GM23338 (cell line): ENCODE measurements around the gene MYO3B. TPM values are rescaled to one million over a fixed set of nuclear protein-coding genes. Genes with fewer than 3 reads are reported as not detected.

ENCODE experiments used
- ATAC-seq: fragments of 200-7000 bp; cut with Tn5 transposase; 3 replicates; pipeline ENCODE4 v1.9.1; 2020
- DNase-seq: peaks from one replicate; pipeline ENCODE4 v3.0.0-alpha.2; 2015; ENCODE audit warnings: low spot score
- H2AFZ ChIP-seq: fragments of 200-600 bp; sonication (generic); 2 replicates; pipeline ENCODE4 v1.8.0; 2016; ENCODE audit warnings: antibody characterized with exemption, mild to moderate bottlenecking, moderate library complexity
- H3F3A ChIP-seq: fragments of 200-600 bp; sonication (generic); replicated peaks from 2 replicates; pipeline ENCODE4 v1.8.0; 2017; ENCODE audit warnings: antibody characterized with exemption, mixed run types, low read depth
- H3K27ac ChIP-seq: fragments of 200-600 bp; sonication (generic); 2 replicates; pipeline ENCODE4 v1.6.1; 2016; ENCODE audit warnings: low read depth
- H3K27me3 ChIP-seq: fragments of 200-600 bp; sonication (generic); 2 replicates; pipeline ENCODE4 v1.8.0; 2016; ENCODE audit warnings: mild to moderate bottlenecking, mixed run types, moderate library complexity; ENCODE audit not compliant: insufficient read depth
- H3K36me3 ChIP-seq: fragments of 200-600 bp; sonication (generic); 2 replicates; pipeline ENCODE4 v1.8.0; 2016; ENCODE audit warnings: mild to moderate bottlenecking; ENCODE audit not compliant: insufficient read depth
- H3K4me1 ChIP-seq: fragments of 200-600 bp; sonication (generic); 2 replicates; pipeline ENCODE4 v1.8.0; 2016; ENCODE audit warnings: mild to moderate bottlenecking, moderate library complexity; ENCODE audit not compliant: insufficient read depth
- H3K4me2 ChIP-seq: fragments of 200-600 bp; sonication (generic); 2 replicates; pipeline ENCODE4 v1.7.1; 2017; ENCODE audit warnings: mixed run types
- H3K4me3 ChIP-seq: fragments of 200-600 bp; sonication (generic); 2 replicates; pipeline ENCODE4 v1.6.1; 2016; ENCODE audit warnings: mixed run types
- H3K79me2 ChIP-seq: fragments of 200-600 bp; sonication (generic); replicated peaks from 2 replicates; pipeline ENCODE4 v1.8.0; 2017; ENCODE audit warnings: mild to moderate bottlenecking; ENCODE audit not compliant: insufficient read depth
- H3K9me2 ChIP-seq: fragments of 200-600 bp; sonication (generic); 2 replicates; pipeline ENCODE4 v1.8.0; 2017; ENCODE audit not compliant: insufficient read depth
- H4K20me1 ChIP-seq: fragments of 200-600 bp; sonication (generic); replicated peaks from 2 replicates; pipeline ENCODE4 v1.8.0; 2017; ENCODE audit warnings: mild to moderate bottlenecking; ENCODE audit not compliant: insufficient read depth
- H3K27ac Mint-ChIP-seq: 2 replicates; pipeline ENCODE4 v1.8.0; 2020; ENCODE audit warnings: inconsistent platforms, mild to moderate bottlenecking, moderate library complexity, mixed read lengths
- H3K27me3 Mint-ChIP-seq: 3 replicates; pipeline ENCODE4 v1.8.0; 2022; ENCODE audit warnings: low read depth, mild to moderate bottlenecking, moderate library complexity, mixed read lengths, inconsistent platforms; ENCODE audit not compliant: insufficient read depth, poor library complexity
- H3K36me3 Mint-ChIP-seq: 3 replicates; pipeline ENCODE4 v1.8.0; 2021; ENCODE audit warnings: low read depth, mild to moderate bottlenecking, inconsistent platforms, moderate library complexity, mixed read lengths
- H3K4me1 Mint-ChIP-seq: 3 replicates; pipeline ENCODE4 v1.8.0; 2020; ENCODE audit warnings: mild to moderate bottlenecking, inconsistent platforms, mixed read lengths
- H3K4me3 Mint-ChIP-seq: 3 replicates; pipeline ENCODE4 v1.8.0; 2021; ENCODE audit warnings: moderate library complexity, mild to moderate bottlenecking, inconsistent platforms, mixed read lengths
- H3K9me3 Mint-ChIP-seq: 3 replicates; pipeline ENCODE4 v1.8.0; 2020; ENCODE audit warnings: moderate library complexity, mild to moderate bottlenecking, inconsistent platforms, mixed read lengths
- CREB1 ChIP-seq: fragments of 250-450 bp; sonication (Bioruptor Pico); IDR thresholded peaks from 2 replicates; pipeline ENCODE4 v1.5.0; 2020; ENCODE audit warnings: low read depth, mild to moderate bottlenecking, moderate library complexity
- EZH2 ChIP-seq: fragments of 200-600 bp; sonication (generic); IDR thresholded peaks from one replicate; pipeline ENCODE4 v1.8.0; 2017; ENCODE audit warnings: antibody characterized with exemption, mild to moderate bottlenecking, low read depth; ENCODE audit not compliant: unreplicated experiment
- EZH2phosphoT487 ChIP-seq: fragments of 200-600 bp; sonication (generic); IDR thresholded peaks from one replicate; pipeline ENCODE4 v1.8.1; 2018; ENCODE audit warnings: antibody characterized with exemption; ENCODE audit not compliant: unreplicated experiment
- JUNB ChIP-seq: IDR thresholded peaks from one replicate; pipeline ENCODE4 v1.6.1; 2016; ENCODE audit warnings: antibody characterized with exemption; ENCODE audit not compliant: unreplicated experiment
- NANOG ChIP-seq: IDR thresholded peaks from 2 replicates; pipeline ENCODE4 v1.6.1; 2016; ENCODE audit warnings: antibody characterized with exemption, borderline replicate concordance
- POLR2AphosphoS5 ChIP-seq: IDR thresholded peaks from 2 replicates; pipeline ENCODE4 v1.6.1; 2016; ENCODE audit warnings: antibody characterized with exemption, low read depth
- STAT1 ChIP-seq: IDR thresholded peaks from one replicate; pipeline ENCODE4 v1.6.1; 2016; ENCODE audit warnings: antibody characterized with exemption; ENCODE audit not compliant: unreplicated experiment
- ZNF114 ChIP-seq: fragments of 250-450 bp; sonication (Bioruptor Pico); IDR thresholded peaks from 2 replicates; pipeline ENCODE4 v1.5.0; 2020; ENCODE audit warnings: mild to moderate bottlenecking, moderate library complexity
- polyA plus RNA-seq: library from polyadenylated mRNA; unstranded; fragments of >200 nt; fragmentation: Nextera tagmentation; extraction: Ambion mirVana; gene quantifications from 2 replicates; pipeline ENCODE4 v1.2.1, GENCODE V29; 2016
- total RNA-seq: library from RNA; depleted of rRNA; stranded (reverse); fragments of >200 nt; shearing (Covaris generic); gene quantifications from 2 replicates; pipeline ENCODE4 v1.2.3, GENCODE V29; 2014
- TF ChIP-seq, protein P1 (sequence below), 2 experiments: fragments of 200-600 bp in 1 of 2; sonication (generic) in 1 of 2; conservative IDR thresholded peaks; 2 replicates each; pipeline versions ENCODE4 v1.5.1 to v1.6.1; 2016 to 2017; ENCODE audit warnings: antibody characterized with exemption in 2 of 2, low read depth in 2 of 2, mild to moderate bottlenecking in 2 of 2, moderate library complexity in 1 of 2
- TF ChIP-seq, protein P2 (sequence below): IDR thresholded peaks from one replicate; pipeline ENCODE4 v1.6.1; 2018; ENCODE audit warnings: antibody characterized with exemption; ENCODE audit not compliant: unreplicated experiment
- TF ChIP-seq, protein P3 (sequence below): IDR thresholded peaks from 2 replicates; pipeline ENCODE4 v1.6.1; 2016; ENCODE audit warnings: antibody characterized with exemption

MYO3B gene
- total and polyA plus RNA-seq, 2 experiments from 2014 or later, result 0.42 TPM; not detected in 1

DNA sequence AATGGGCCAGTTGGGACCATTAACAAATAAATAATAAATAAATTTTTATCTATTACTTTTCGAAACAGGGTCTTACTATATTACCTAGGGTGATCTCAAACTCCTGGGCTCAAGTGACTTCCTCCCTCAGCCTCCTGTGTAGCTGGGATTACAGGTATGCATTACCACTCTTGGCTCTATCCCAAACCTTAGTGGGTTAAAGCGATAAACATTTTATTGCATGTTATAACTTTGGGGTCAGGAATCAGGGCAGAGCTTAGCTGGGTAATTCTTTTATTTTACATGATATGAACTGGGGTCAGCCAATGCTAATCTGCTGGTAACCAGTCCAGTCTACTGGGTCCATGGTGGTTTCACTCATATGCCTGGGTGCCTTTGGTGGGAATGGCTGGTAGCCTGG is 127.8 kb downstream of the MYO3B start:
- Histone ChIP-seq H3K27ac (no peak overlapping the region), H3K79me2 (no peaks in the 10 kb centered on the region), H3K9me2 (no peaks in the 10 kb centered on the region; the same call in 1 of the 2 replicates), H3K4me1 (no peaks in the 10 kb centered on the region), H3K27me3 (no peaks in the 10 kb centered on the region), H2AFZ (no peak overlapping the region), H3K4me3 (no peak overlapping the region), H3F3A (no peaks in the 10 kb centered on the region), H3K36me3 (no peaks in the 10 kb centered on the region), H4K20me1 (no peaks in the 10 kb centered on the region), H3K4me2 (no peak overlapping the region)
- ATAC-seq (no peak), DNase-seq (no peak)
- H3K9me3 Mint-ChIP-seq, result no peaks in the 10 kb centered on the region
- H3K4me3 Mint-ChIP-seq, result no peak overlapping the region
- no peaks in the 10 kb centered on the region for H3K27me3 Mint-ChIP-seq
- H3K27ac Mint-ChIP-seq, result no peak overlapping the region
- TF ChIP-seq POLR2AphosphoS5, result no peak
- no peak for TF ChIP-seq EZH2phosphoT487
- no peaks in the 10 kb centered on the region for H3K36me3 Mint-ChIP-seq
- peaks cover 10% of the 10 kb centered on the region; the same call in 2 of the 3 replicates for H3K4me1 Mint-ChIP-seq

DNA sequence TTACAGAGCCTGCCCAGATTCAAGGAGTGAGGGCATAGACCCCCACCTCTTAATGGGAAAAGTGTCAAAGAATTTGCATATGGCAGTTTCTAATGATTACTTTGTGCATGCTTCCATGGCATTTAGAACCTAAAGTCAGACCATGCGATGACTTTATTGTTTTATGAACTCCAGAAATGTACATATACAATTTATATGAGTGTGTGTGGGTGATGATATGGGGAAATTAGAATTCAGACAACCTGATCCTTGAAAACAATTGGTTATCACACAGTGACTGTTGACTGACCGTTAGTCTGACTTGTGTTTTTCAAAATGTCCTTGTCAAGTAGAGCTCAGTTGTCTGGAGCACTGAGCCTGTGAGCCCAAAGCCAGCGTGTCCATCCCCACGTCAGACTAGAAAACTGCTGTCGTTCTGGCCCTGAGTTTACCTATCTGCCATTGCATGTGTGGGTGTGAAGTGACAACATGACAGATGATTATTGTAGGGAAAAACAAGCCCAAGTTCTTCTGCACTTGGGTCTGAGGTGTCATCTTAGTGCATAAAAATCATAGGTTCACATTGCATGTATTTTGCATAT is 128.4 kb downstream of the MYO3B start:
- ATAC-seq, result no peak
- TF ChIP-seq EZH2phosphoT487, result no peak
- TF ChIP-seq, protein P1, sequence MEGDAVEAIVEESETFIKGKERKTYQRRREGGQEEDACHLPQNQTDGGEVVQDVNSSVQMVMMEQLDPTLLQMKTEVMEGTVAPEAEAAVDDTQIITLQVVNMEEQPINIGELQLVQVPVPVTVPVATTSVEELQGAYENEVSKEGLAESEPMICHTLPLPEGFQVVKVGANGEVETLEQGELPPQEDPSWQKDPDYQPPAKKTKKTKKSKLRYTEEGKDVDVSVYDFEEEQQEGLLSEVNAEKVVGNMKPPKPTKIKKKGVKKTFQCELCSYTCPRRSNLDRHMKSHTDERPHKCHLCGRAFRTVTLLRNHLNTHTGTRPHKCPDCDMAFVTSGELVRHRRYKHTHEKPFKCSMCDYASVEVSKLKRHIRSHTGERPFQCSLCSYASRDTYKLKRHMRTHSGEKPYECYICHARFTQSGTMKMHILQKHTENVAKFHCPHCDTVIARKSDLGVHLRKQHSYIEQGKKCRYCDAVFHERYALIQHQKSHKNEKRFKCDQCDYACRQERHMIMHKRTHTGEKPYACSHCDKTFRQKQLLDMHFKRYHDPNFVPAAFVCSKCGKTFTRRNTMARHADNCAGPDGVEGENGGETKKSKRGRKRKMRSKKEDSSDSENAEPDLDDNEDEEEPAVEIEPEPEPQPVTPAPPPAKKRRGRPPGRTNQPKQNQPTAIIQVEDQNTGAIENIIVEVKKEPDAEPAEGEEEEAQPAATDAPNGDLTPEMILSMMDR (conservative IDR thresholded peaks at IDR 0.05; ENCODE audit: low read depth in 2 of 2), result no peak

DNA sequence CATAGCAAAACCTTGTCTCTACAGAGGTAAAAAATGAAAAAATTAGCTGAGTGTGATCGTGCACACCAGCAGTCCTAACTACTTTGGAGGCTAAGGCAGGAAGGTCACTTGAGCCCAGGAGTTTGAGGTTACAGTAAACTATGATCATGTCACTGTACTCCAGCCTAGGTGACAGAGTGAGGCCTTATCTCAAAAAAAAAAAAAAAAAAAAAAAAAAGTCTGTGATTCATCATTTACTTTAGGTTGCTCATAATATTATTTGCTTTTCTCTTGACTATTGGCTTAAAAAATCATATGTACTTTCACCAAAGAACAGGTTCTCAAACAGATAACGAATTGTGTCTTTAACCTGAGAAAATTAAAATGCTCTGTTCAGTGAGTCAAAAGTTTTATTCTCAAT is 129.1 kb downstream of the MYO3B start:
- Histone ChIP-seq H3K4me2 (no peak overlapping the region), H3F3A (no peaks in the 10 kb centered on the region), H3K79me2 (no peaks in the 10 kb centered on the region), H3K36me3 (no peaks in the 10 kb centered on the region), H3K27me3 (no peaks in the 10 kb centered on the region), H2AFZ (no peak overlapping the region), H3K4me3 (no peak overlapping the region), H3K9me2 (no peaks in the 10 kb centered on the region; the same call in 1 of the 2 replicates), H3K27ac (no peak overlapping the region), H4K20me1 (no peaks in the 10 kb centered on the region), H3K4me1 (no peaks in the 10 kb centered on the region)
- Mint-ChIP-seq H3K36me3 (no peaks in the 10 kb centered on the region), H3K27me3 (no peaks in the 10 kb centered on the region), H3K4me3 (no peak overlapping the region), H3K4me1 (peaks cover 16% of the 10 kb centered on the region), H3K27ac (no peak overlapping the region), H3K9me3 (no peaks in the 10 kb centered on the region)
- TF ChIP-seq ZNF114 (CRISPR knock-in tag) (no peak), CREB1 (CRISPR knock-in tag) (no peak), NANOG (no peak), STAT1 (no peak), JUNB (no peak), EZH2 (no peak), POLR2AphosphoS5 (no peak)
- TF ChIP-seq, protein P2, sequence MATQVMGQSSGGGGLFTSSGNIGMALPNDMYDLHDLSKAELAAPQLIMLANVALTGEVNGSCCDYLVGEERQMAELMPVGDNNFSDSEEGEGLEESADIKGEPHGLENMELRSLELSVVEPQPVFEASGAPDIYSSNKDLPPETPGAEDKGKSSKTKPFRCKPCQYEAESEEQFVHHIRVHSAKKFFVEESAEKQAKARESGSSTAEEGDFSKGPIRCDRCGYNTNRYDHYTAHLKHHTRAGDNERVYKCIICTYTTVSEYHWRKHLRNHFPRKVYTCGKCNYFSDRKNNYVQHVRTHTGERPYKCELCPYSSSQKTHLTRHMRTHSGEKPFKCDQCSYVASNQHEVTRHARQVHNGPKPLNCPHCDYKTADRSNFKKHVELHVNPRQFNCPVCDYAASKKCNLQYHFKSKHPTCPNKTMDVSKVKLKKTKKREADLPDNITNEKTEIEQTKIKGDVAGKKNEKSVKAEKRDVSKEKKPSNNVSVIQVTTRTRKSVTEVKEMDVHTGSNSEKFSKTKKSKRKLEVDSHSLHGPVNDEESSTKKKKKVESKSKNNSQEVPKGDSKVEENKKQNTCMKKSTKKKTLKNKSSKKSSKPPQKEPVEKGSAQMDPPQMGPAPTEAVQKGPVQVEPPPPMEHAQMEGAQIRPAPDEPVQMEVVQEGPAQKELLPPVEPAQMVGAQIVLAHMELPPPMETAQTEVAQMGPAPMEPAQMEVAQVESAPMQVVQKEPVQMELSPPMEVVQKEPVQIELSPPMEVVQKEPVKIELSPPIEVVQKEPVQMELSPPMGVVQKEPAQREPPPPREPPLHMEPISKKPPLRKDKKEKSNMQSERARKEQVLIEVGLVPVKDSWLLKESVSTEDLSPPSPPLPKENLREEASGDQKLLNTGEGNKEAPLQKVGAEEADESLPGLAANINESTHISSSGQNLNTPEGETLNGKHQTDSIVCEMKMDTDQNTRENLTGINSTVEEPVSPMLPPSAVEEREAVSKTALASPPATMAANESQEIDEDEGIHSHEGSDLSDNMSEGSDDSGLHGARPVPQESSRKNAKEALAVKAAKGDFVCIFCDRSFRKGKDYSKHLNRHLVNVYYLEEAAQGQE, result no peak
- TF ChIP-seq, protein P3, sequence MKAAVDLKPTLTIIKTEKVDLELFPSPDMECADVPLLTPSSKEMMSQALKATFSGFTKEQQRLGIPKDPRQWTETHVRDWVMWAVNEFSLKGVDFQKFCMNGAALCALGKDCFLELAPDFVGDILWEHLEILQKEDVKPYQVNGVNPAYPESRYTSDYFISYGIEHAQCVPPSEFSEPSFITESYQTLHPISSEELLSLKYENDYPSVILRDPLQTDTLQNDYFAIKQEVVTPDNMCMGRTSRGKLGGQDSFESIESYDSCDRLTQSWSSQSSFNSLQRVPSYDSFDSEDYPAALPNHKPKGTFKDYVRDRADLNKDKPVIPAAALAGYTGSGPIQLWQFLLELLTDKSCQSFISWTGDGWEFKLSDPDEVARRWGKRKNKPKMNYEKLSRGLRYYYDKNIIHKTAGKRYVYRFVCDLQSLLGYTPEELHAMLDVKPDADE, result no peak
- DNase-seq (no peak), ATAC-seq (no peak)

More for the DNA sequence above, 128.4 kb downstream of the MYO3B start:
- H3K36me3 ChIP-seq, result no peaks in the 10 kb centered on the region
- no peak for DNase-seq
- H3K4me3 ChIP-seq, result no peak overlapping the region
- no peak overlapping the region for H2AFZ ChIP-seq
- Mint-ChIP-seq H3K4me3 (no peak overlapping the region), H3K27ac (no peak overlapping the region), H3K9me3 (no peaks in the 10 kb centered on the region), H3K27me3 (no peaks in the 10 kb centered on the region), H3K4me1 (peaks cover 13% of the 10 kb centered on the region), H3K36me3 (no peaks in the 10 kb centered on the region)
- no peaks in the 10 kb centered on the region; the same call in 1 of the 2 replicates for H3K9me2 ChIP-seq
- H4K20me1 ChIP-seq, result no peaks in the 10 kb centered on the region
- no peaks in the 10 kb centered on the region for H3K79me2 ChIP-seq
- no peaks in the 10 kb centered on the region for H3F3A ChIP-seq
- H3K4me2 ChIP-seq, result no peak overlapping the region
- no peaks in the 10 kb centered on the region for H3K4me1 ChIP-seq
- H3K27me3 ChIP-seq, result no peaks in the 10 kb centered on the region
- no peak overlapping the region for H3K27ac ChIP-seq
